ENCODE measurements around the gene YOD1. TPM values are rescaled to one million over a fixed set of nuclear protein-coding genes. Genes with fewer than 3 reads are reported as not detected.
A peak's percentile ranks its signal among the peaks of the same experiment; 100 is the strongest.

Gene YOD1
- total RNA-seq, 1 donor from 2014 or later = 4.2 TPM

DNA sequence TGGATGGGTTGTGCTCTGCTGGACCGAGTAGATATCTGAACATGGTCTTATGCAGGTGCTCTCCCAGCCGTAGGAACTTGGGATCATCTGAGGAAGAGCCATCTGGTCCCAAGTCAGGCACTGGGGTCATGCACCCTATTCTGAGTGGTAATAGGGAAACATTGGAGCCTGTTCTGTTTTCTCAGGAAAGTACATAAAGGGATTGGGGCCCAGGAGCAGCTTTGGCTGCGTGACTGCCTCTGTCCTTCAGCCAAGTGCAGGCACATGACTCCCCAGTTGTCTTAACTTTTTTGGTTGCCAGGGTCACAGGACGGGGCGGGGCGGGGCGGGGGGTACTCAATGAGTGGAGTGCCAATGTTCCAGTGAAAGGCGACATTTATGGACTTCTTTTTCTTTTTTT, 13.6 kb upstream of the YOD1 start:
- Histone ChIP-seq H3K4me1 (peaks cover 69% of the 10 kb centered on the region), H3K27ac (replicated peaks) (peak overlapping the region; percentile 82), H3K36me3 (peaks cover 88% of the 10 kb centered on the region), H3K4me3 (peak overlapping the region; percentile 64), H3K9me3 (replicated peaks) (no peaks in the 10 kb centered on the region), H3K27me3 (ENCODE audit: low read depth) (no peaks in the 10 kb centered on the region)
- TF ChIP-seq, protein P1, sequence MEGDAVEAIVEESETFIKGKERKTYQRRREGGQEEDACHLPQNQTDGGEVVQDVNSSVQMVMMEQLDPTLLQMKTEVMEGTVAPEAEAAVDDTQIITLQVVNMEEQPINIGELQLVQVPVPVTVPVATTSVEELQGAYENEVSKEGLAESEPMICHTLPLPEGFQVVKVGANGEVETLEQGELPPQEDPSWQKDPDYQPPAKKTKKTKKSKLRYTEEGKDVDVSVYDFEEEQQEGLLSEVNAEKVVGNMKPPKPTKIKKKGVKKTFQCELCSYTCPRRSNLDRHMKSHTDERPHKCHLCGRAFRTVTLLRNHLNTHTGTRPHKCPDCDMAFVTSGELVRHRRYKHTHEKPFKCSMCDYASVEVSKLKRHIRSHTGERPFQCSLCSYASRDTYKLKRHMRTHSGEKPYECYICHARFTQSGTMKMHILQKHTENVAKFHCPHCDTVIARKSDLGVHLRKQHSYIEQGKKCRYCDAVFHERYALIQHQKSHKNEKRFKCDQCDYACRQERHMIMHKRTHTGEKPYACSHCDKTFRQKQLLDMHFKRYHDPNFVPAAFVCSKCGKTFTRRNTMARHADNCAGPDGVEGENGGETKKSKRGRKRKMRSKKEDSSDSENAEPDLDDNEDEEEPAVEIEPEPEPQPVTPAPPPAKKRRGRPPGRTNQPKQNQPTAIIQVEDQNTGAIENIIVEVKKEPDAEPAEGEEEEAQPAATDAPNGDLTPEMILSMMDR (IDR thresholded peaks at IDR 0.05; ENCODE audit: borderline replicate concordance) = no peak
- peak; percentile 54 for DNase-seq
- intact Hi-C loops (cut with micrococcal nuclease) = no loop called here

DNA sequence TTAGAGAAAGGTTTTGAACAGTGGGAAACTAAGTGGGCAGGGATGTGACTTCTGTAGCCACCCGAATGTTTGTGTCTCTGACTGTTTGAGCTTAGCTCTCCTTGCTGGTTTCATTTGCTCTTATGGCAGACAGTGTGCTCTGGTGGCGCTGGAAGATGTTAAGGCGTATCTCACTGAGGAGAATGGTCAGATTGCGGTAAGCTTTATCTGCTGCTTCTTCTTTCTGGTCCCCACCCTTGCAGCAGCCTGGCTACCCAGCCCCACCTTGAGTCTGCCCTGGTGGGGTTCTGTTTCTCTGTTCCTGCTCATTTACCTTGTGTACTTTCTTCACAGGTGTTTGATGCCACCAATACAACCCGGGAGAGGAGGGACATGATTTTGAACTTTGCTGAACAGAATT, 12.0 kb upstream of the YOD1 start:
- Histone ChIP-seq H3K27ac (replicated peaks) (peak overlapping the region; percentile 55), H3K4me3 (no peak overlapping the region), H3K4me1 (peaks cover 66% of the 10 kb centered on the region), H3K9me3 (replicated peaks) (no peaks in the 10 kb centered on the region), H3K27me3 (ENCODE audit: low read depth) (no peaks in the 10 kb centered on the region), H3K36me3 (peaks cover 77% of the 10 kb centered on the region)
- DNase-seq = no peak
- TF ChIP-seq, protein P1 (IDR thresholded peaks at IDR 0.05; ENCODE audit: borderline replicate concordance) = no peak
- intact Hi-C loops (cut with micrococcal nuclease) = no loop called here

DNA sequence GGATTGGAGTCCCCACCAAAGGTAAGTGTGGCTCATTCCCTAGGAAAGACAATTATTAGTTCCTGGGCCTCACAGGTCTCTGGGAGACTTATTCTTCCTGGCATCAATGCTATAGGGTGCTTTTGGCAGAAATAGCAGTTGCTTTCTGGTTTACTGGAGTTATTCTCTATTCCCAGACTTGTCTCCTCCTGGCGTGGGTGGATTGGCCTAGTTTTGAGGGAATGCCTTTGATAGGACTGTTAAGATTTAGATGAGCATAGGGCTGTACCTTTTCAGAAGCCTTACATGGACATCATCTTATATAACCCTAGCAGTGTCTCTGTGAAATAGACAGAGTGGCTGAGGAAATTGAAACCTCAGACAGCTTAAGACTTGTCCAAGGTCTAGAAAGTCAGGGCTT, 11.1 kb upstream of the YOD1 start:
- Histone ChIP-seq H3K4me1 (peaks cover 69% of the 10 kb centered on the region), H3K4me3 (no peak overlapping the region), H3K27ac (replicated peaks) (peak overlapping the region; percentile 55), H3K9me3 (replicated peaks) (no peaks in the 10 kb centered on the region), H3K27me3 (ENCODE audit: low read depth) (no peaks in the 10 kb centered on the region), H3K36me3 (peaks cover 68% of the 10 kb centered on the region)
- no peak for DNase-seq
- intact Hi-C loops (cut with micrococcal nuclease) = no loop called here
- TF ChIP-seq, protein P1 (IDR thresholded peaks at IDR 0.05; ENCODE audit: borderline replicate concordance) = no peak

DNA sequence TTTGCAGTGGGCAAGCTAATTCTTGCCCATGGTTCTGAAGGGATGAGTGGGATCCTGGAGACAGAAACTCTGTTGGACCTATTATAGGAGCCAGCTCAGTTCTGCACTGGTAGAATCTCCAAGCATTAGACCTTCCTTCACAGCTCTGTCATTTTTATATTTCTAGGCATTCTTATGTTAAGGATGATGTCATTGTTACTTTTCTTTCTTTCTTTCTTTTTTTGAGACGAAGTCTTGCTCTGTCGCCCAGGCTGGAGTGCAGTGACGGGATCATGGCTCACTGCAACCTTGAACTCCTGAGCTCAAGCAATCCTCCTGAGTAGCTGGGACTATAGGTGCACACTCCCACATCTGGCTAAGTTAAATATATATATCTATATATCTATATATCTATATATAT, 9.6 kb upstream of the YOD1 start:
- Histone ChIP-seq H3K27ac (replicated peaks) (peak overlapping the region; percentile 97), H3K36me3 (peaks cover 53% of the 10 kb centered on the region), H3K9me3 (replicated peaks) (no peaks in the 10 kb centered on the region), H3K4me3 (no peak overlapping the region), H3K4me1 (peaks cover 63% of the 10 kb centered on the region), H3K27me3 (ENCODE audit: low read depth) (no peaks in the 10 kb centered on the region)
- intact Hi-C loops (cut with micrococcal nuclease) = no loop called here
- TF ChIP-seq, protein P1 (IDR thresholded peaks at IDR 0.05; ENCODE audit: borderline replicate concordance) = no peak
- DNase-seq = no peak

DNA sequence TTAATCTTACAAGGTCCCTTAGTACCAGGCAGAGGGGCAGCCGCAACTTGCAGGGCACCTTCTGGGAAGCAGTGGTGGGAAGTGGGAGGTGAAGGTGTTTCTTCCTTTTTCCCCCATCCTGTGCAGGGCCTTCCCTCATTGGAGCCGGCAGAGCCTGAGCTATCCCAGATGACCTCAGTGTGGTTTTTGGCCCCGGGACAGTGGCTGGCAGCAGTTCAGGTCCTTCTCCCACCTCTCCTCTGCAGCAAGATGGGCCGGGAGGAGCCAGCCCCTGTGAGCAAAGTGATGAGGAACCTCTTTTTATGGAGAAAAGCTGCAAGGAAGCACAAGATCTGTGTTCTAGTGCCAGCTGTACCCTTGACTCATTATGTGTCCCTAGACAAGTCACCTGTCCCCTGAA, 8.9 kb upstream of the YOD1 start:
- intact Hi-C loops (cut with micrococcal nuclease) = no loop called here
- Histone ChIP-seq H3K36me3 (peaks cover 46% of the 10 kb centered on the region), H3K4me1 (peaks cover 62% of the 10 kb centered on the region), H3K27ac (replicated peaks) (peak overlapping the region; percentile 97), H3K4me3 (peak overlapping the region; percentile 44), H3K27me3 (ENCODE audit: low read depth) (no peaks in the 10 kb centered on the region), H3K9me3 (replicated peaks) (no peaks in the 10 kb centered on the region)
- DNase-seq = no peak
- TF ChIP-seq, protein P1 (IDR thresholded peaks at IDR 0.05; ENCODE audit: borderline replicate concordance) = no peak
